GM19239 (cell line): ENCODE results near the gene GPR158.

Experiments
- DNase-seq: peaks from one replicate; pipeline ENCODE4 v3.0.0; 2011; ENCODE audit warnings: low spot score; ENCODE audit not compliant: insufficient read length
- FAIRE-seq: peaks from 2 replicates; lab custom pipeline; 2011; peaks lifted over from hg19 to GRCh38; lab: Jason Lieb, UNC

GPR158 gene

GRCh38 chr10:25492040-25492439, 317.2 kb downstream of the GPR158 start:
- no peak for DNase-seq
- FAIRE-seq, result no peak

- FAIRE-seq, result no peak
- DNase-seq, result no peak
These were observed 317.9 kb downstream of the GPR158 start for GRCh38 chr10:25492680-25493079.

GRCh38 chr10:25493122-25493893, 318.5 kb downstream of the GPR158 start:
- FAIRE-seq, result no peak
- DNase-seq, result no peak

GRCh38 chr10:25497246-25497645, 322.4 kb downstream of the GPR158 start:
- FAIRE-seq, result no peak
- DNase-seq, result no peak

- no peak for FAIRE-seq
These were observed 323.8 kb downstream of the GPR158 start for GRCh38 chr10:25498645-25499044.

GRCh38 chr10:25501912-25502311, 327.1 kb downstream of the GPR158 start:
- FAIRE-seq, result no peak
- no peak for DNase-seq

More at GRCh38 chr10:25498645-25499044, 323.8 kb downstream of the GPR158 start:
- DNase-seq, result no peak

- DNase-seq, result no peak
- no peak for FAIRE-seq
These were observed 327.7 kb downstream of the GPR158 start for GRCh38 chr10:25502453-25502852.

- FAIRE-seq (no peak), DNase-seq (no peak)
These were observed 329.5 kb downstream of the GPR158 start for GRCh38 chr10:25504306-25504705.

GRCh38 chr10:25504838-25505237, 330.0 kb downstream of the GPR158 start:
- no peak for DNase-seq
- no peak for FAIRE-seq

GRCh38 chr10:25505466-25505865, 330.7 kb downstream of the GPR158 start:
- FAIRE-seq, result no peak

GRCh38 chr10:25506821-25507335, 332.1 kb downstream of the GPR158 start:
- FAIRE-seq (no peak), DNase-seq (no peak)

More at GRCh38 chr10:25505466-25505865, 330.7 kb downstream of the GPR158 start:
- no peak for DNase-seq

- no peak for DNase-seq
- no peak for FAIRE-seq
These were observed 333.5 kb downstream of the GPR158 start for GRCh38 chr10:25508112-25508815.

GRCh38 chr10:25509151-25509550, 334.4 kb downstream of the GPR158 start:
- DNase-seq (no peak), FAIRE-seq (no peak)

- DNase-seq (no peak), FAIRE-seq (no peak)
These were observed 347.5 kb downstream of the GPR158 start for GRCh38 chr10:25522294-25522693.

GRCh38 chr10:25522946-25523608, 348.3 kb downstream of the GPR158 start:
- DNase-seq (no peak), FAIRE-seq (no peak)

GRCh38 chr10:25530306-25530705, 355.5 kb downstream of the GPR158 start:
- no peak for FAIRE-seq
- DNase-seq, result no peak

GRCh38 chr10:25531457-25532061, 356.8 kb downstream of the GPR158 start:
- FAIRE-seq (no peak), DNase-seq (no peak)

- DNase-seq (no peak), FAIRE-seq (no peak)
These were observed 357.4 kb downstream of the GPR158 start for GRCh38 chr10:25532213-25532612.

GRCh38 chr10:25536027-25536426, 361.2 kb downstream of the GPR158 start:
- FAIRE-seq (no peak), DNase-seq (no peak)

- DNase-seq, result no peak
- no peak for FAIRE-seq
These were observed 372.6 kb downstream of the GPR158 start for GRCh38 chr10:25547382-25547781.
